CD4-positive, alpha-beta T cell treated with Interleukin-4 for 4 hours (primary cell): Measurements from ENCODE around the gene SORCS2.

Experiments
- DNase-seq: peaks from one replicate; pipeline ENCODE4 v3.0.0-alpha.2; 2020

SORCS2 gene

DNA sequence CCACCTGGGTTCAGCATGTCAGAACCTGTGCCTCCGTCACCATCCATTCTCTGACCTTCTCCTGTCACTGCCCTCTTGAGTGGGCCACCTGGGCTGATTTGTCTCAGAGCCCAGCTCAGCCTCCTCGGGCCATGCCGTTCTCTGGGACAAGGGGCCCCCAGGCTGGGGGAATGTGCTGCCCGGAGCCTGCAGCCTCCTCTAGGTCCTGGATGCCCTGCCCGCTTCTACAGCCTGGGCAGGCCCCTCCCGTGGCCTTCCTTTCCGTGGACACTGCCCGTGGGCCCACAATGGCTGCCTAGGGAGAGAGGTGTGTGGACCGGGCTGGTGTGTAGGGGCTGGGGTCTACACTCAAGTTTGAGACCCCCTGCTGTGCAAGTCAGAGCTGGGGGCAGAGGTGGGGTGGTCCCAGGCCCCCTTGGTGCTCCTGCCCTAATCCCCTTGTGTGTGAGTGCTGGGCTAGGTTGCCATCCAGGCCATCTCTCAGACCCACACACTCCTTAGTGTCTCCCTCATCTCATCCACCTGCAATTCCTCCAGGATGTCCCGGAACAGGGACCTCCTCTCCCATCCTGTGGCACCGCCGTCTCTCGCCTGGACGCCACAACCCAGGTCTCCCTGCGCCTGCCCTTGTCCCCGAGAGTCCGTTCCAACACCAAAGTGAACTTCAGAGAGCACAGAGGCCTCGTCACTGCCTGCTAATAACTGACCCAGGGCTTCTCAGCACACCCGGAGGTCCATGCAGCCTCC, 230.0 kb downstream of the SORCS2 start:
- DNase-seq, result no peak

- no peak for DNase-seq
Measured at GRCh38 chr4:7422898-7423180, 230.5 kb downstream of the SORCS2 start.

DNA sequence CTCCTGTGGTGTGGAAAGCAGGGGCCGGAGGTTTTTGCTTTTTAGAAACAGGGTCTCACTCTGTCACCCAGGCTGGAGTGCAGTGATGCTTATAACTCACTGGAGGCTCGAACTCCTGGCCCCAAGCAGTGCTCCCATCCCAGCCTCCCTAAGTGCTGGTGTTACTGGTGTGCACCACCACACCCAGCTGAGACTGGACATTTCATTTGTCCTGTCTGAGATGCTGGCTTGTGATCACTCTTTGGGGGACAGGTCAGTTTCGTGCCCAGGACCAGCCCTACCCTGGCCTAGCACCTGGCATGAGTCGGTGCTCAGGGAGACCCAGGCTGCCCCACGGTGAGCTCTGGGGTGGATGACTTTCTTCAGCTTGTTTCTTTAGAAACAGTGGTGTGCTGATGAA, 231.1 kb downstream of the SORCS2 start:
- DNase-seq, result no peak

GRCh38 chr4:7423801-7424552, 231.6 kb downstream of the SORCS2 start:
- DNase-seq, result no peak

DNA sequence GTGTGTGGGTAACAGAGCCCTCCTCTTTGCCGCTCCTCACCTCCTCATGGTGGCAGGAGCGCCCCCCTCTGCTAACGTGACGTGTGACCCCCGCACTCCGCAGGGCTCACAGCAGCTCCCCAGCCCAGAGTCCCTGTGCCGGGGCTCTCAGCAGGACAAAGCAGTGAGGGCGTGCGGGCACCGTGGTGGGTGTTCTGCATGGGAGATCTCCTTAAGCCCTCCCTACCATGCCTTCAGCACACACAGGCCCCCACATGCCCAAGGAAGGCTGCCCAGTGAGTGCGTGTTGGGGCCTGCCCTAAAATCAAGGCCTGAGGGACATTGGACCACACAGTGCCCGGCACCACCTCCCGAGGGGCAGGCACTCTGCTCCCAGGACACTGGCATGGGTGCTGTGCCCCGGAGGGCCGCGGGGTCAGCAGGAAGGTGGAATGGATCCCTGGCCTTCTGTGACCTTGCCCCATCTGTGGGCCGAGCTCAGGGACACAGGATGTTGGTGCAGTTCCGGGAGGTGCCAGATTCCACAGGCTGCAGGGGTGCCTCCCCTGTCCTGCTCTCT, 232.3 kb downstream of the SORCS2 start:
- no peak for DNase-seq

- DNase-seq, result no peak
Measured at GRCh38 chr4:7425124-7425523, 232.8 kb downstream of the SORCS2 start.

- no peak for DNase-seq
Measured at GRCh38 chr4:7425591-7426468, 233.5 kb downstream of the SORCS2 start.

DNA sequence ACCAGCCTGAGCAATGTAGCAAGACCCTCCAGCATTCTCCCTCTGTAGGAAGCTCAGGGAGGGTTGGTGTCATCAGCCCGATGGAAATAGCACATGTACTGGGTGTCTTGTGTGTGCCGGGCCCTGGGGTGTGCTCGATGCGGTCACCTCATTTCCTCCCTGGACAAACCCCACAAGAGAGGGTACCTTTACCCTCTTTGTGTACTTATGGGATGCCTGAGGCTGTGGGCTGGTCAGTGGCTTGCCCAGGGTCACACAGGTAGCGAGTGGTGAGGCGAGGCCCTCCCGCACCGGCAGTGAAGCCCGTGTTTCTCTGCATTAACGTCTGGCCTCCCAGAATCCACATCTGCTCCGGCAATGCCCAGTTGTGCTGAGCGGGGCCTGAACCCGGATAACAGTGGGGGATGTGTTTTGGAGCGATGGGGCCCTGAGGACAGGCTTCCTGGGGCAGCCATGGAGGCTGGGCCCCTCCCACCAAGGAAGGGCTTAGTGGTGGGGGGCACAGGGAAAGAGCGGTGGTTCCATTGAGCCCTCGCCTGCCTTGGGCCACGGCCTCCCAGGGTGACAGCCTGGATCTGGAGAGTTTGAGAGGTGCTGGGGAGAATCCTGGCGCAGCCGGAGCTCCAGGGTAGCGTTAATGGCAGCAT, 234.3 kb downstream of the SORCS2 start:
- DNase-seq, result no peak

DNA sequence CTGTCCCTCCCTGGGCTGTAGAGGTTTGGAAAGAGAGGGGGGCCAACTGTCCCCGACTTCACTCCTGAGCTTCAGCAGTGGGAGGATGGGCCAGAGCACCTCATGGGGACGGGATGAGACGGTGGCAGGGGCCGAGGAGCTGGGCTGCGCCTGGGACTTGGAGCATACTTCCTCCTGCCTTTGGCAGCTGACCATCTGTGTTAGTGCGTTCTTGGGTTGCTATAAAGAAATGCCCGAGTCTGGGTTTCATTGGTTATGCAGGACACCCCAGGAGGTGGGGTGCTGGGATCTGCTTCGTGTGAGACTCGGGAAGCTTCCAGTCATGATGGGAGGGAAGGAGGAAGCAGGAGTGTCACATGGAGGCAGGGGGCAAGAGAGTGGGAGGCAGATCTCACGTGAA, 235.0 kb downstream of the SORCS2 start:
- DNase-seq, result no peak

- no peak for DNase-seq
Measured at GRCh38 chr4:7427831-7428260, 235.5 kb downstream of the SORCS2 start.

DNA sequence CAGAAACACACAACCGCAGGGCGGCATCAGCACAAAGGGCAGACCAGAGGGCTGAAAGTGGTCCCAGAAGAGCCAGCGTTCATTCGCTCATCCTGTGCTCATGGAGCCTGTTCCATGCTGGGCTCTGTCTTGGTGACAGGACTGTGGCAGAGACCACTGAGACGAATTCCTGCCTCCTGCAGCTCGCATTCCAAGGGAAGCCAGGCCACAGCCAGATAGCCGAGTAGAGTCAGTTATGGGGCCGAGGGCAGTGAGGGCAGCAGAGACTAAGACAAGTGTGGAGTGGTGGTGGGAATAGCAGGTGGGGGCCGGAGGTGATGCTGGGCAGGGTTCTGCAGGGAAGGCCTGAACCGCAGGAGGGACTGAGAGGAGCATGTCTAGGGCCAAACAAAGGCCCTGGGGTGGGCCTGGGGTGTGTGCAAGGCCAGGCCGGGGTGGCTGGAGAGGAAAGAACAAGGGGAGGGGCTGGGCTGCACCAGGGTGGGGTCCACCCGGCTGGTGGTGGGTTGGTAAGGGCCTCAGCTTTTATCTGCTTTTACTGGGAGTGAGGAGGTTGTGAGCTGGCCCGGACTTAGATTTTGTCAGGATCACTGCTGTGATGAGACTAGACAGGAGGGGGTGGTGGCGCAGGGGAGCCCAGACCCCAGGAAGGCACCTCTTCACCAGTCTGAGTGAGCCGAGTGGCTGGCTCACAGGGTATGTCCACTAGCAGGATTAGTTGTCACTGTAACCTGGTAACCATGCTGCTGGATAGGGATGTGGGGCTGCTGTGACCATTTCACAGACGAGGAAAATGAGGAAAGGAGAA, 236.1 kb downstream of the SORCS2 start:
- DNase-seq, result no peak

GRCh38 chr4:7429069-7429416, 236.7 kb downstream of the SORCS2 start:
- DNase-seq, result no peak

GRCh38 chr4:7429601-7430078, 237.3 kb downstream of the SORCS2 start:
- DNase-seq, result no peak

DNA sequence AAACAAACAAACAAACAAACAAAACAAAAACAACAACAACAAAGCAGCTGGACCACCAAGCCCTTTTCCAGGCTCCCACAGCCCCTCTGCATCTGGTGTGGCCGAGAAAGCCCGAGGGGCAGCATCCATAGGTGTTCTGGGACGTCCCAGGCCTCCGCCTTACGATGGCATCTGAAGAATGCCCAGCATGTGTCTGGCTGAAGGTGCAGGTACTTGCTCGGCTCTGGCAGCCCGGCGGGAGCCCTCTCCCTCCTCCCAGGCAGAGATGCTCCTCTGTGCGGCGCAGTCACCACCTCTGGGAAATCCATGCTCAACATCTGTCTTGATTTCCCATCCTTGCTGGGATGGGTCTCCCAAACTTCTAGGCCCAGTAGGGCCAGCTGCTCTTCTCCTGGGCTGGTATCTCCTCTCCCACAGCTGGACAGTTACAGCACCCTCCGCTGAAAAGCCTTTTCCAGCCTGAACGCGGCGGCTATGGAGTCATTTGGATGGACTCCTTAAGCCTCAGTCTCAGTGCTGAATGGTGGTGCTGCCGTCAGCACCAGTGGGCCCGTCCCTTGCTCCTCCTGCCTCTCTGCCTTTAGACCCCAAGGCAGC, 238.1 kb downstream of the SORCS2 start:
- no peak for DNase-seq

DNA sequence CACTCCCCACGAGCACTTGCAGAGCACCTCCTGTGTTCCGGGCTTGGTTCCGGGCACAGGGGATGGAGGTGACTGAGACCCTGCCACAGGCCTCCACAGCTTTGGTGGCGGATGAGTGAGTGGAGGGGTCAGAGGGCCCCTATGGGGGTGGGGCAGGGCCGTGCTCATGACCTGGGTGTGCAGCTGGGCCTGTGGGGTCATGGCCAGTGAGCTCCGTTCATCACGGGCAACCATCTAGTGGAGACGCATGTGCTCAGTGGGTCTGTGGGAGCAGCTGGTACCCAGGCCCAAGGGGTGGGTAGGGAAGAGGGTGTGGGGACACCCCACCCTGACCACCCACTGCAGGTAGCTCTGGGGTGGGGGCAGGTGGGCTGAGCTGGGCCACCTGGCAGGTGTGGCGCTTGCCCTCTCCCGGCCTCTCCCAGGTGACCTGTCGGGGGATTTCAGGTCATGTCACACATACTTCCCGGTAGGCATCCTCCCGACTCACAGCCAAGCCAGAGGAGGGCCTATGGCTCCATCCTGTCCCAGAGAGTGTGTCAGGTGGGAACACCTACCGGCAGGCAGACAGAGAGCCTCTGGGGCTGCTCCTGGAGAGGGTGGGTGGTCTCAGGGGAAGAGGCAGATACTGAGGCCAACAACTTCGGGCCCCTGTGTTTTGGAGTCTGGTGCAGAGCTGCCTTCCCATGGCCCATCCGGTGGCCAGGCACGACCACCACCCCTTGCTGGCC, 238.8 kb downstream of the SORCS2 start:
- no peak for DNase-seq

GRCh38 chr4:7431696-7432530, 239.6 kb downstream of the SORCS2 start:
- DNase-seq, result no peak

- DNase-seq, result no peak
Measured at GRCh38 chr4:7432531-7433375, 240.4 kb downstream of the SORCS2 start.

DNA sequence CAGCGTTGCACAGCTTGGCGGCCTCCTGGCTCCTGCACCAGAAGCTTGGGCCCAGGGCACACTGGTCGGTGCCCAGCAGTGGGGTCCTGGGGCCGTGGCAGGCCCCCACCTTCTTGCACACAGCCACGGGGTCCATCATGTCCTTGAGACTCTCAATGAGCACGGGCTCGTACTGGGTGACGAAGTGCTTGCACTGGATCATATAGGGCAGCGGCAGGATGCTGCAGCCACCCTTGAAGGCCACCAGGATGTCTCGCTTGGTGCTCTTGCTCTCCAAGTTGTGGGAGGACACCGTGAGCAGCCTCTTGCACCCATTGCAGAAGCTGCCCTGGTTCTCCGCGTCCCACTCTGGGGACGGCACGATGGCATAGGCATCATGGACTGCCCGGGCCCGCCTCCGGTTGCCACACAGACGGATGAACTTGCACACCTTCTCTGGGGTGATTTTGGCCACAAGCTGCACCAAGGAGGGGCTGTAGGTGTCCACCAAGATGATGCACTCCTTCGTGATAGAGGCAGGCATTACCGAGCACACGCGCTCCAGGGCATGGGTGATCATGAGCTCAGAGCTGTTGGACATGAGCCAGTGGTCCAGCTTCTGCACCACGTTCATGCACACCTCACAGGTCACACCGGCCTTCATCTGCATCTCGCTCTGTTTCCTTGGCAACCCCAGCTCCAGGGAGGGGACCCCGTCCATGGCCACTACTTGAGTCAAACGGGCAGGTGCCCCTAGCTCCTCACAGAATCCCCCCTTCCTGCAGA, 241.2 kb downstream of the SORCS2 start:
- DNase-seq, result no peak
